ENCODE measurements around the gene IGFALS. TPM values are rescaled to one million over a fixed set of nuclear protein-coding genes. Genes with fewer than 3 reads are reported as not detected.

IGFALS gene
- total and polyA plus RNA-seq, 2 donors (not counting 3 experiments of a cell fraction or from before 2014, with no cell fraction given) = not detected

GRCh38 chr16:1809281-1809801 is 15.8 kb upstream of the IGFALS start:
- Histone ChIP-seq H3K27ac (ENCODE audit: insufficient read depth, low read depth, low read length) (no peak overlapping the region), H3K4me2 (ENCODE audit: insufficient read depth, low read length) (no peak overlapping the region), H2AFZ (ENCODE audit: low read depth, low read length) (no peak overlapping the region), H3K9me1 (replicated peaks; ENCODE audit: control insufficient read depth, extremely low read depth, insufficient read depth, low read length) (no peaks in the 10 kb centered on the region), H3K79me2 (ENCODE audit: control insufficient read depth, insufficient read depth, low read length) (no peaks in the 10 kb centered on the region), H4K20me1 (replicated peaks; ENCODE audit: control insufficient read depth, extremely low read depth, insufficient read depth, low read length) (no peaks in the 10 kb centered on the region), H3K36me3 (ENCODE audit: control insufficient read depth in 2 of 2, extremely low read depth in 1 of 2, insufficient read depth in 2 of 2, low read length in 2 of 2) (peaks cover 0 to 28% of the 10 kb centered on the region in 2 experiments), H3K4me3 (replicated peaks in 1 of 3; ENCODE audit: insufficient read depth in 1 of 3, low read depth in 1 of 3, low read length in 3 of 3) (no peak overlapping the region), H3K9me3 (replicated peaks; ENCODE audit: control insufficient read depth, insufficient read depth, low read length) (no peaks in the 10 kb centered on the region), H3K27me3 (ENCODE audit: control insufficient read depth in 2 of 2, insufficient read depth in 2 of 2, low read length in 2 of 2) (no peaks in the 10 kb centered on the region), H3K4me1 (ENCODE audit: control insufficient read depth, extremely low read depth, insufficient read depth, low read length) (no peaks in the 10 kb centered on the region), H3K9ac (replicated peaks; ENCODE audit: extremely low read depth, insufficient read depth, low read length) (no peak overlapping the region)
- no peak for TF ChIP-seq FOS (IDR thresholded peaks at IDR 0.05; ENCODE audit: borderline replicate concordance, insufficient read depth, low read length)
- no TSS peak for BruUV-seq (replicated peaks)
- FAIRE-seq (no peak), DNase-seq (ENCODE audit: low read depth, low spot score) (no peak)
- dilution Hi-C loops (cut with MboI; ENCODE audit: extremely low pct_ligation_motif_present, low sequenced_read_pairs) (no loop called here), intact Hi-C loops (cut with micrococcal nuclease) (no loop called here)
- ChIA-PET CTCF (no interaction called here), POLR2A (no interaction called here)

DNA sequence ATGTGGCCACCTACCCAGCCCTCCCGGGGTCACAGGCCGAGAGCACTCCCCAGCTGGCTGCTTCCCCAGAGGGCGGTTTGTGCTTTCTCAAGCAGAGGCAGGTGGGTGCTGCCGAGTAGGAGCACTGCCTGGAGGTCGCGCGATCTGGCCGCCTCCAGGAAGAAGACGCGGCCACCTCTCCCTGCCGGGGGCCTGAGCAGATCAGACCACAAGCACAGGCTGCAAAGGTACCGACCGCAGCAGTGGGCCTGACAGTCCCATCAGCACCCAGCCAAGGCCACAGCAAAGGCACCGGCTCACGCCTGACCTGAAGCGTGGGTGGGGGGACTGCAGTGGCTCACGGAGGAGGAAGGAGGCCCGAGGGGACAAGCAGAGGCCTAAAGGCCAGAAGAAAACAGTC is 15.2 kb upstream of the IGFALS start:
- BruUV-seq (replicated peaks) = no TSS peak

More for the DNA sequence above, 15.2 kb upstream of the IGFALS start:
- no peak overlapping the region for H3K4me2 ChIP-seq (ENCODE audit: insufficient read depth, low read length)
- DNase-seq (ENCODE audit: low read depth, low spot score) = no peak
- ChIA-PET CTCF (no interaction called here), POLR2A (no interaction called here)
- H3K4me3 ChIP-seq (replicated peaks in 1 of 3; ENCODE audit: insufficient read depth in 1 of 3, low read depth in 1 of 3, low read length in 3 of 3) = no peak overlapping the region
- H3K27me3 ChIP-seq (ENCODE audit: control insufficient read depth in 2 of 2, insufficient read depth in 2 of 2, low read length in 2 of 2) = no peaks in the 10 kb centered on the region
- no peaks in the 10 kb centered on the region for H3K4me1 ChIP-seq (ENCODE audit: control insufficient read depth, extremely low read depth, insufficient read depth, low read length)
- H3K36me3 ChIP-seq (ENCODE audit: control insufficient read depth in 2 of 2, extremely low read depth in 1 of 2, insufficient read depth in 2 of 2, low read length in 2 of 2) = peaks cover 0 to 27% of the 10 kb centered on the region in 2 experiments
- no peak overlapping the region for H3K27ac ChIP-seq (ENCODE audit: insufficient read depth, low read depth, low read length)
- intact Hi-C loops (cut with micrococcal nuclease) (no loop called here), dilution Hi-C loops (cut with MboI; ENCODE audit: extremely low pct_ligation_motif_present, low sequenced_read_pairs) (no loop called here)
- H3K9ac ChIP-seq (replicated peaks; ENCODE audit: extremely low read depth, insufficient read depth, low read length) = no peak overlapping the region
- TF ChIP-seq MAX (IDR thresholded peaks at IDR 0.05; ENCODE audit: insufficient read depth, insufficient read length) (no peak), EZH2 (IDR thresholded peaks at IDR 0.05; ENCODE audit: borderline replicate concordance, low read depth, low read length, severe bottlenecking) (no peak), MYC (IDR thresholded peaks at IDR 0.05; ENCODE audit: low read depth, low read length) (no peak), CTCF (IDR thresholded peaks at IDR 0.05; ENCODE audit: extremely low read depth in 1 of 2, insufficient read depth in 1 of 2, low read depth in 1 of 2, low read length in 2 of 2) (no peak), POLR2A (IDR thresholded peaks at IDR 0.05; ENCODE audit: low read depth, low read length) (no peak), FOS (IDR thresholded peaks at IDR 0.05; ENCODE audit: borderline replicate concordance, insufficient read depth, low read length) (no peak), POLR2AphosphoS5 (IDR thresholded peaks at IDR 0.05; ENCODE audit: insufficient read depth, low read depth, low read length) (no peak), JUN (IDR thresholded peaks at IDR 0.05; ENCODE audit: borderline replicate concordance, insufficient read depth, insufficient read length, low read depth) (no peak), GATA2 (IDR thresholded peaks at IDR 0.05; ENCODE audit: insufficient read depth, insufficient read length, low read depth, low read length) (no peak)
- no peaks in the 10 kb centered on the region for H3K9me1 ChIP-seq (replicated peaks; ENCODE audit: control insufficient read depth, extremely low read depth, insufficient read depth, low read length)
- H2AFZ ChIP-seq (ENCODE audit: low read depth, low read length) = no peak overlapping the region
- no peaks in the 10 kb centered on the region for H3K9me3 ChIP-seq (replicated peaks; ENCODE audit: control insufficient read depth, insufficient read depth, low read length)
- no peak for FAIRE-seq
- no peaks in the 10 kb centered on the region for H4K20me1 ChIP-seq (replicated peaks; ENCODE audit: control insufficient read depth, extremely low read depth, insufficient read depth, low read length)
- H3K79me2 ChIP-seq (ENCODE audit: control insufficient read depth, insufficient read depth, low read length) = no peaks in the 10 kb centered on the region

Measured in endothelial cell of umbilical vein (primary cell).